Activated B cell treated with CpG ODN at 0.5 μM for 24 hours (primary cell): ENCODE data around the gene ADAMTS13. TPM values are rescaled to one million over a fixed set of nuclear protein-coding genes. Genes with fewer than 3 reads are reported as not detected.

Experiments
- ATAC-seq: fragments of 200-7000 bp; cut with Tn5 transposase; one replicate; pipeline ENCODE4 v1.10.0; 2021; ENCODE audit warnings: low read depth, mild to moderate bottlenecking, moderate library complexity
- CTCF ChIA-PET: fragments of 350-600 bp; sonication (Branson Sonifier 250); formaldehyde crosslinking; loops from one replicate; lab custom pipeline; 2021; ENCODE audit warnings: antibody characterized with exemption; lab: Charles Lee
- POLR2A ChIA-PET: fragments of 350-600 bp; sonication (Branson Sonifier 250); formaldehyde crosslinking; loops from one replicate; lab custom pipeline; 2021; ENCODE audit warnings: antibody characterized with exemption; lab: Charles Lee
- DNase-seq: peaks from one replicate; pipeline ENCODE4 v3.0.0; 2022
- H3K27ac Mint-ChIP-seq: one replicate; pipeline ENCODE4 v1.8.0; 2020; ENCODE audit warnings: mixed read lengths
- H3K27me3 Mint-ChIP-seq: one replicate; pipeline ENCODE4 v1.8.0; 2021; ENCODE audit warnings: mixed read lengths
- H3K36me3 Mint-ChIP-seq: one replicate; pipeline ENCODE4 v1.8.0; 2021; ENCODE audit warnings: low read depth, mixed read lengths
- H3K4me1 Mint-ChIP-seq: one replicate; pipeline ENCODE4 v1.8.0; 2021; ENCODE audit warnings: mixed read lengths
- H3K4me3 Mint-ChIP-seq: one replicate; pipeline ENCODE4 v1.8.0; 2020; ENCODE audit warnings: mild to moderate bottlenecking, mixed read lengths
- H3K9me3 Mint-ChIP-seq: one replicate; pipeline ENCODE4 v1.8.0; 2020; ENCODE audit warnings: mixed read lengths
- CTCF ChIP-seq: fragments of 200-600 bp; IDR thresholded peaks from one replicate; pipeline ENCODE4 v1.8.0; 2022; ENCODE audit warnings: antibody characterized with exemption, mild to moderate bottlenecking
- intact Hi-C: fragments of 100-400 bp; cut with micrococcal nuclease; formaldehyde crosslinking; loops from one replicate; pipeline ENCODE4 v1.15.1; 2024
- total RNA-seq: library from RNA; stranded (reverse); gene quantifications from 2 replicates; pipeline ENCODE4 v1.2.3, GENCODE V29; 2022

ADAMTS13 gene
- total RNA-seq, 1 donor from 2014 or later: 1.9 TPM

- DNase-seq: no peak
- Mint-ChIP-seq H3K9me3 (no peaks in the 10 kb centered on the region), H3K4me3 (no peak overlapping the region), H3K27me3 (no peaks in the 10 kb centered on the region), H3K36me3 (no peaks in the 10 kb centered on the region), H3K27ac (no peak overlapping the region), H3K4me1 (peaks cover 15% of the 10 kb centered on the region)
- TF ChIP-seq CTCF: no peak
- POLR2A ChIA-PET: no interaction called here
- CTCF ChIA-PET: no interaction called here
- intact Hi-C loops: no loop called here
- ATAC-seq: no peak
These were observed 34.2 kb downstream of the ADAMTS13 start for GRCh38 chr9:133456409-133456808.

GRCh38 chr9:133457233-133457632, 35.1 kb downstream of the ADAMTS13 start:
- H3K9me3 Mint-ChIP-seq: no peaks in the 10 kb centered on the region
- ATAC-seq (no peak), DNase-seq (no peak)
- peaks cover 20% of the 10 kb centered on the region for H3K4me1 Mint-ChIP-seq
- TF ChIP-seq CTCF: no peak
- no peak overlapping the region for H3K27ac Mint-ChIP-seq
- no peak overlapping the region for H3K4me3 Mint-ChIP-seq
- CTCF ChIA-PET: no interaction called here
- intact Hi-C loops: no loop called here
- POLR2A ChIA-PET: no interaction called here
- no peaks in the 10 kb centered on the region for H3K36me3 Mint-ChIP-seq
- no peaks in the 10 kb centered on the region for H3K27me3 Mint-ChIP-seq

GRCh38 chr9:133457748-133458147, 35.6 kb downstream of the ADAMTS13 start:
- H3K36me3 Mint-ChIP-seq: no peaks in the 10 kb centered on the region
- ATAC-seq (no peak), DNase-seq (no peak)
- no peak overlapping the region for H3K4me3 Mint-ChIP-seq
- H3K4me1 Mint-ChIP-seq: peaks cover 20% of the 10 kb centered on the region
- POLR2A ChIA-PET: interaction anchor here (0.6 kb wide), 1 partner anchor 321 kb away, joined by 3 read pairs; no protein-coding TSS in a partner anchor
- H3K9me3 Mint-ChIP-seq: no peaks in the 10 kb centered on the region
- CTCF ChIA-PET: no interaction called here
- TF ChIP-seq CTCF: no peak
- intact Hi-C loops: no loop called here
- H3K27me3 Mint-ChIP-seq: no peaks in the 10 kb centered on the region
- H3K27ac Mint-ChIP-seq: no peak overlapping the region

GRCh38 chr9:133458643-133459312, 36.6 kb downstream of the ADAMTS13 start:
- ChIA-PET POLR2A (interaction anchor here (0.9 to 2.7 kb wide), 13 partner anchors 10 to 428 kb away, joined by 3 to 44 read pairs (median 6); partner anchors contain the start of genes ADAMTS13, GTF3C5, MED22 and REXO4), CTCF (interaction anchor here (1.5 kb wide), 1 partner anchor 272 kb away, joined by 5 read pairs; no protein-coding TSS in a partner anchor)
- no peak for TF ChIP-seq CTCF
- Mint-ChIP-seq H3K36me3 (peaks cover 4% of the 10 kb centered on the region), H3K27ac (no peak overlapping the region), H3K9me3 (no peaks in the 10 kb centered on the region), H3K27me3 (no peaks in the 10 kb centered on the region), H3K4me1 (peaks cover 20% of the 10 kb centered on the region), H3K4me3 (peak overlapping the region; percentile 90)
- ATAC-seq (no peak), DNase-seq (no peak)
- intact Hi-C loops: loop anchor here (1.0 kb wide), 5 partner anchors 17 to 567 kb away; partner anchors contain the start of genes BRD3OS, STKLD1, SURF4 and SURF6
